ENCODE results near the gene STAT1.

- TF ChIP-seq POLR2A (IDR thresholded peaks at IDR 0.05) (no peak), CTCF (IDR thresholded peaks at IDR 0.05) (no peak), EP300 (IDR thresholded peaks at IDR 0.05) (no peak), POLR2AphosphoS5 (IDR thresholded peaks at IDR 0.05) (no peak)
Observed at GRCh38 chr2:191010887-191011885, 2.8 kb downstream of the STAT1 start.
